ENCODE results near the gene TYK2.
"Not testable (repeated sequence)": the region's sequence is repeated elsewhere in the genome, so short reads cannot be mapped to it uniquely, and the experiment has no call there.

The TYK2 gene

GRCh38 chr19:10380313-10381102, at the start of gene TYK2:
Gene TYK2 (minus strand): TSS chr19:10380572. CDS start chr19:10378406, 2,166 bp downstream.
- DNase-seq (ENCODE audit: low read depth in 2 of 2): peak; percentile 98

DNA sequence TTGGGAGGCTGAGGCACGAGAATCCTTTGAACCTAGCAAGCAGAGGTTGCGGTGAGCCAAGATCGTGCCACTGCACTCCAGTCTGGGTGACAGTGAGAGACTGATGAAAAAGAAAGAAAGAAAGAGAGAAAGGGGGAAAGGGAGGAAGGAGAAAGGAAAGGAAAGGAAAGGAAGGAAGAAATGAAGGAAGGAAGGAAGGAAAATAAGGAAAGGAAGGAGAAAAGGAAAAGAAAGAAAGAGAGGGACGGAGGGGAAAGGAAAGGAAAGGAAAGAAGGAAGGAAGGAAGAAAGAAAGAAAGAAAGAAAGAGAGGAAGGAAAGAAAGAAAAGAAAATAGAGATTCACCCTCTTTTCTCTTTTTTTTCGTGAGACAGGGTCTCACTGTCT, 48.6 kb upstream of the TYK2 start:
- no peak for DNase-seq (ENCODE audit: low read depth in 2 of 2)

GRCh38 chr19:10427169-10427568, 46.8 kb upstream of the TYK2 start:
- no peak for DNase-seq (ENCODE audit: low read depth in 2 of 2)

GRCh38 chr19:10424011-10424637, 43.8 kb upstream of the TYK2 start:
- peak in 1 of 2 experiments; percentile 39 for DNase-seq (ENCODE audit: low read depth in 2 of 2)

- DNase-seq (ENCODE audit: low read depth in 2 of 2): no peak
Observed at GRCh38 chr19:10422846-10423245, 42.5 kb upstream of the TYK2 start.

- DNase-seq (ENCODE audit: low read depth in 2 of 2): no peak
Observed at GRCh38 chr19:10422046-10422461, 41.7 kb upstream of the TYK2 start.

DNA sequence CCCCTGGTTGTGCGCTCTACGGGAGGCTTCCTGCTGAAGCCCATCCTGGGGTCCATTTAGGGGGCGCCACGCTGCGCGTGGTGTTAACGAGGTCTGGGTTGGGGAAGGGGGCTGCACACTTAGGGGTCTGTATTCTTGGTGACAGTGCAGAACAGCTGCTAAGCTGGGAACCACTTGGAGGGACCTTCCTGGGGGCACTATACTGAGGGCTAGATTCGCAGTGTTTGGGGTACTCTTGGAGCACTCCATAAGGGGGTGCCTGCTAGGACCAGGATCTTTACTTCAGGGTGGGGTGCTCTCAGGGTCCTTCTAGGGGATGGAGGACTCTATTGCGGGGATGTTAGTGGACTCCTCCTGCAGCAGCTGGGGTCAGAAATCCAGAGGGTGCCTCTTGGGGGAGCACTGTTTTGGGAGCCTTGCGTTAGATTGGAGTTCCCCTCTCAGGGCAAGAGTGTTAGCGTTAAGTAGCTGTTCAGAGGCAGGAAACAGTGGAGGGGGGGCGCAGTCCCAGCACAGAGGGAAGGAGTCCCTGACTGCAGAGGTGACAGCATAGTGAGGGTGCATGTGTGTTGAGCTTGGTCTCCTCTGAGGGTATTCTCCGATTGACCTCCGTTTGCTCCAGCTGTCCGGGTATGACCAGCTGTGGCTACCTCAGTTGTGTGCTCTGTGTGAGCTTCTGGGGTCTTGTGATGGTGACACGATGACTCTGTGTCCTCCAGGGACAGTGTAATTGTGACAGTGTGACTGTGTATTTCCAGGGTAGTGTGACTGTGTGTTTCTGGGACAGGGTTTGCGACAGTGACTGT, 41.1 kb upstream of the TYK2 start:
- DNase-seq (ENCODE audit: low read depth in 2 of 2): no peak

- DNase-seq (ENCODE audit: low read depth in 2 of 2): no peak
Observed at GRCh38 chr19:10420444-10421239, 40.3 kb upstream of the TYK2 start, which contains the start of gene PDE4A. Gene PDE4A (plus strand): TSS chr19:10420538. CDS start chr19:10420765, 227 bp downstream.

DNA sequence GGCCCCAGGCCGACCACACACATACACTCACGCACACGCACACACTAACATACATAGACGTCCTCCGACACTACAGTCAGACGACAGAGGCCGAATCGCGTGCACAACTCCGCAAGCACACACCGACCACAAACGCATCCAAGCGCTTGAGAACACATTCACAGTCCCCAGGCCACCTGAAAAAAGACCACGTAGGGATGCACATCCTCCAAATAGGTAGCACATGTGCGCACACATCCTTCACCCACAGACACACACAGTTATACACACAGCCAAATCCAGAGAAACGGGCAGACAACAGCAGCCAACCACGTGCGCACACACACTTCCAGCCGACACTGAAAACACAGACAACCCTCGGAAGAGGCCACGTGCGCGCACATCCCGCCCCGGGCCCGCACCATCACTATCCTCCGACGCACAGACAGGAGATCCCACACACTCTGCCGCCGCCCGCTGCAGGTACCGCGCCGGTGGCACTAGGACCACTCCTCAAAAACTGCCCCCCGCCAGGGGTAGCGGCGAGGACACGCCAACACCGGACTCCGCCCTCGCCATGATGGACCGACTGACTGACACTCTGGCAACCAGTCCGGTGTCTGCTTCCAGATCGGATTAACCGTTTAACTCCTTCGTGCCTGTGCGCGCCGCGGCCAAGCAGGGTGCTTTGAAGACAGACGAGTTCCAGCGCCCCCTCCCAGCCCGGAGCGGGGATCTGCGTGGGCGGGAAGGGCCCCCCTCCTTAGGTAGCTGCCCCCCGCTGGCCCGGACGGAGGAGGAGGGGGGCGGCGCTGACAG, 39.5 kb upstream of the TYK2 start:
- no peak for DNase-seq (ENCODE audit: low read depth in 2 of 2)

DNA sequence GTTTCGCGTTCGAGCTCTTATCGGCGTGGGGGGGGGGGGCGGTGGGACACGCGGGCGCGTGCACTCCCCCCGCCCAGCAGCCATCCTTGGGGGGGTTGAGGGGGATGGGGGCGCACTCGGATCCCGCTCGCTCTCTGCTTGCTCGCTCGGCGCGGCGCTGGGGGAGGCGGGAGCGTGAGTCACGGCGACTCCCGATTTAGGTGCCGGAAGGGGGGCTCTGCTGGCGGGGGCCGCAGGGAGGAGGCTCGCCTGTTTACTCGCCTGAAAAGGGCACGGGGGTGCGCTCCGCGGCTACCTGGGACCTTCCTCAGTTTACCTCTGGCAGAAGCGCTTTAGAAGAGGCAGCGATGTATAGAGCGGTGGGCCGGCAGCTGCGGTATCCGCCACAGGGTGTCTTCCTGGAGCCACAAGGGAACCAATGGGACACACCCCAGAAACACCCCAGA, 38.9 kb upstream of the TYK2 start:
- DNase-seq (ENCODE audit: low read depth in 2 of 2): no peak

- DNase-seq (ENCODE audit: low read depth in 2 of 2): no peak
Observed at GRCh38 chr19:10418485-10419199, 38.3 kb upstream of the TYK2 start.

DNA sequence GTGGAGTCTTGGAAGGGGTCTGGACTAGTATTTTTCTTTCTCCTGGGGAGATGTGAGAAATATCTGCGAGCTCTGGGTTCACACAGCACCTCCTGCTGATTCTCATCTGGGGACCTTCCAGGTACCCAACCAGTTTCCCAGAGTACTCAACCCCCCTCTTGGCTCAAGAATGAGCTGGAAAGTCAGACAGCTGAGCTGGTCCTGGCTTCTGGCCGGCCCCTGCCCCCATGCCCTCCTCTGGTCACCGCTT, 37.8 kb upstream of the TYK2 start:
- DNase-seq (ENCODE audit: low read depth in 2 of 2): no peak

DNA sequence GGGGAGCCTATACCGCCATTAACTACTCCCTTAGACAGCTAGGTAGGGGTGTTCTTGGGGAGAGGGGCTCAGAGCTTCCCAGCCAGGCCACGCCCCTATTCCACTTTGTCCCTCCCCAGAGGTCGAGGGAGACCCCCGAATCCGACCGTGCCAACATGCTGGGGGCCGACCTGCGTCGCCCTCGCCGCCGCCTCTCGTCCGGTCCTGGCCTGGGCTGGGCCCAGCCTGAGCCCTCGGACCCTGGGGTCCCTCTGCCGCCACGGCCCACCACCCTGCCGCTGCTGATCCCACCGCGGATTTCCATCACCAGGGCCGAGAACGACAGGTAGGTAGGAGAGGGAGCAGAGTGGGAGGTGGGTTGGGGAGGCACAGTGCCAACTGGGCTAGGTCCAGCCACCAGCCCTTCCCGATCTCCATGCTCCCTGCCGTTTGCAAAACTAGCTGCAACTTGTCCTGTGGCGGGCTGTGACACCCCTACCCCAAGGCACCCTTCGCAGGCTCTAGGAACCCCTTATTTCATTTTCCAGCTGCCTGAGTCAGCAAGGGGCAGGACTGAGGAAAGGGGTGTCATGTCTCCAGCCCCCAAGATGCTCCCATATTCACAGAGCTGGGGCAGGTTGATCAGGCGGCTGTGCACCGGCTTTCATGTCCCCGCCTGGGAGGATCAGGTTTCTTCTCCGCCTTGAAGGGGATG, 37.3 kb upstream of the TYK2 start:
- DNase-seq (ENCODE audit: low read depth in 2 of 2): no peak

DNA sequence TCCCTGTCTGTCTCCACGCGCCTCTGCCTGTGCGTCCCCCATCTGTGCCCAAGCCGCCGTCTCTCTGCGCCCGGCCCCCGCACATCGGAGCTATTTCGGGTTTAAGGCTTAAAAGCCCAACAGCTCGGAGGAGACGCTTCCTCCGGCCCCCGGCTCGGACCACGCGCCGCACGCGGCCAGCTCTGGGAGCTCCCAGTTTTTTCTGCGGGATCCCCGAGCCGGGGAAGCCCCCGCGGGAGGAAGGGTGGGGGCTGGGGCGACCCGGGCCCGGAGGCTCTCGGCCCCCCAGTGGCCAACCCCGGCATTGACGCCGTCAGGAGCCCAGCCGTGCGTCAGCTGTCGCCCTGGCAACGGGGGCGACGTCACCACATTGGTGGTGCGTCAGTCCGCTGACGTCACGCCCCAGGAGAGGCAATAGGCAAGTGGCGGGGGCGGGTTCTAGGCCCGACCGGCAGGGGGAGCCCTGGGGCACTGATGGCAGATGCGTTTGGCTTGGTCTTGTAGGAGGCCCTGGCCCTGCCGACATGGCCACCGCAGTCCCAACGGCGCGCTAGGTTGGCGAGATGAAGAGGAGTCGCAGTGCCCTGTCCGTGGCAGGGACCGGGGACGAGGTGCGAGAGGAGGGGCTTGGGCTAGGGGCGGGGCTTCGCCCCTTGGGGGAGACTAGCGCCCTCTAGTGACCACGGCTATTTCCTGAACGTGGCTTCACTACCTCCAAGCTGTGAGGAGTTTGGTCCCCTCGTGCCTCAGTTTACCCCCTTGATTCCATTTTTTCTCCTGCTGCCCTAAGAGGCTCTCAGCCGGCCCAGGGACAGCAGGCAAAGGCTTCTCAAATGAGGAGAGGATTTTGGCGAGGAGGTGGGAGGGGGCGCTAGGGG, 36.2 kb upstream of the TYK2 start:
- DNase-seq (ENCODE audit: low read depth in 2 of 2): peak; percentile 63 to 69

DNA sequence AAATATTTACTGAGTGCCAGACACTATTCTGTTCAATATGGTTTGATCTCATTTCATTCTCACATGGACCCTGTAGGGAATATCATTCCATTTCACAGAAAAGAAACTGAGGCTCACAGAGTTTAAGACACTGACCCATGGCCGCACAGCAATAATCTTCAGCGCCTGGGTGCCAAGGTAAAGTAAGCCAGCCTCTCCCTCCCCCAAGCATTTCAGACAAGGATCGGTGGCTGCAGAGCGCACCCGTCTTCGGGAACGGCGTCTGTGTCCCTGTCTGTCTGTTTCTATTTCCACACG, 35.7 kb upstream of the TYK2 start:
- DNase-seq (ENCODE audit: low read depth in 2 of 2): no peak

GRCh38 chr19:10412257-10412977, 32.0 kb upstream of the TYK2 start:
- no peak for DNase-seq (ENCODE audit: low read depth in 2 of 2)

DNA sequence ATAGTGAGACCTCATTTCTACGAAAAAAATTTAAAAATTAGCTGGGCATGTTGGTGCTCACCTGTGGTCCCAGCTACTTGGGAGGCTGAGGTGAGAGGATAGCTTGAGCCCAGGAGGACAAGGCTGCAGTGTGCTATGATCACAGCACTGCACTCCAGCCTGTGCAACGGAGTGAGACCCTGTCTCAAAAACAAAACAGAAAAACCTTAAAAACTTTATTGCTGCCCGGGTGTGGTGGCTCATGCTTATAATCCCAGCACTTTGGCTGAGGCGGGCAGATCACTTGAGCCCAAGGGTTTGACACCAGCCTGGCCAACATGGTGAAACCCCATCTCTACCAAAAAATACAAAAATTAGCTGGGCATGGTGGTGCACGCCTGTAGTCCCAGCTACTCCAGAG, 30.9 kb upstream of the TYK2 start:
- not testable (repeated sequence) for DNase-seq (ENCODE audit: low read depth in 2 of 2)

All from fibroblast of skin of left quadriceps (primary cell).